Activated naive CD4-positive, alpha-beta T cell treated with anti-CD3 and anti-CD28 coated beads for 36 hours (primary cell): ENCODE data around the gene PRPF40B. TPM values are rescaled to one million over a fixed set of nuclear protein-coding genes. Genes with fewer than 3 reads are reported as not detected.

Source experiments
- CTCF ChIA-PET: fragments of 350-600 bp; sonication (Branson Sonifier 250); formaldehyde crosslinking; loops from one replicate; lab custom pipeline; 2021; ENCODE audit warnings: antibody characterized with exemption; lab: Charles Lee
- DNase-seq: peaks from one replicate; pipeline ENCODE4 v3.0.0-alpha.2; 2020
- H3K27ac Mint-ChIP-seq: one replicate; pipeline ENCODE4 v1.8.0; 2021; ENCODE audit warnings: mild to moderate bottlenecking, mixed read lengths
- H3K27me3 Mint-ChIP-seq: one replicate; pipeline ENCODE4 v1.8.0; 2021; ENCODE audit warnings: low read depth, mixed read lengths
- H3K36me3 Mint-ChIP-seq: one replicate; pipeline ENCODE4 v1.8.0; 2021; ENCODE audit warnings: low read depth, mixed read lengths
- H3K4me1 Mint-ChIP-seq: one replicate; pipeline ENCODE4 v1.8.0; 2021; ENCODE audit warnings: low read depth, mixed read lengths
- H3K4me3 Mint-ChIP-seq: one replicate; pipeline ENCODE4 v1.8.0; 2021; ENCODE audit warnings: mild to moderate bottlenecking, moderate library complexity, mixed read lengths
- H3K9me3 Mint-ChIP-seq: one replicate; pipeline ENCODE4 v1.8.0; 2021; ENCODE audit warnings: mixed read lengths
- intact Hi-C: fragments of 100-400 bp; cut with micrococcal nuclease; formaldehyde crosslinking; loops from one replicate; pipeline ENCODE4 v1.15.1; 2023
- total RNA-seq, 2 experiments: library from RNA; stranded (reverse); gene quantifications; one replicate each; pipeline ENCODE4 v1.2.3, GENCODE V29; 2021

Gene PRPF40B
- total RNA-seq, 2 experiments from 2014 or later, result 7.2 to 7.7 TPM

DNA sequence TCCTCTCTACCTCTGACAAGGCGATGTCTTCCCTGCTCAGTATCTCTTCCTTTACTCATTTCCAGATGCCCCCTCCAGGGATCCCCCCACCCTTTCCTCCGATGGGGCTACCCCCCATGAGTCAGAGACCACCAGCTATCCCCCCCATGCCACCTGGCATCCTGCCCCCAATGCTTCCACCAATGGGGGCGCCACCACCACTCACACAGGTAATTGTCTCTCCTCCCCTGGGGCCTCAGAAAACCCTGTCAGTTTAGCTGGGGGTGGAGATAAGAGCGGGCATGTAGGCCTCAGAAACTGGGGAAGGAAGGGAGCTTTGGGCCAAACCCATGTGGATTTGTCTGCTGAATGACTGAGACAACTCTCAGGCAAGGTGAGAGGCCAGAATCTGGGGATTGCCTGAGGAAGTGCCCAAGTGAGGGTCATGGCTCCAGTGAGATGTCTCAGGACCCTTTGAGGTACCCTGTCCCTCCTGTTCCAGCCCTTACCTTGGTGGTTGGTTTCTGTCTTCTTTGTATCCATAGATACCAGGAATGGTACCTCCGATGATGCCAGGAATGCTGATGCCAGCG, 8.1 kb downstream of the PRPF40B start:
- no peak for DNase-seq

GRCh38 chr12:49632401-49632800, 9.0 kb downstream of the PRPF40B start:
- H3K4me3 Mint-ChIP-seq, result no peak overlapping the region
- peaks cover 9% of the 10 kb centered on the region for H3K4me1 Mint-ChIP-seq
- H3K27ac Mint-ChIP-seq, result no peak overlapping the region
- intact Hi-C loops, result no loop called here
- H3K27me3 Mint-ChIP-seq, result no peaks in the 10 kb centered on the region
- H3K9me3 Mint-ChIP-seq, result no peaks in the 10 kb centered on the region
- CTCF ChIA-PET, result interaction anchor here (0.9 to 18.5 kb wide), 2 partner anchors 11 to 77 kb away, joined by 3 to 450 read pairs; partner anchors contain the start of gene FMNL3
- H3K36me3 Mint-ChIP-seq, result no peaks in the 10 kb centered on the region
- DNase-seq, result no peak

More for the DNA sequence above, 8.1 kb downstream of the PRPF40B start:
- Mint-ChIP-seq H3K4me1 (no peaks in the 10 kb centered on the region), H3K36me3 (no peaks in the 10 kb centered on the region), H3K9me3 (no peaks in the 10 kb centered on the region), H3K4me3 (no peak overlapping the region), H3K27me3 (no peaks in the 10 kb centered on the region), H3K27ac (no peak overlapping the region)
- intact Hi-C loops, result no loop called here
- CTCF ChIA-PET, result no interaction called here

- Mint-ChIP-seq H3K4me1 (peaks cover 9% of the 10 kb centered on the region), H3K4me3 (no peak overlapping the region), H3K27ac (no peak overlapping the region), H3K9me3 (no peaks in the 10 kb centered on the region), H3K36me3 (no peaks in the 10 kb centered on the region), H3K27me3 (no peaks in the 10 kb centered on the region)
- DNase-seq, result no peak
- intact Hi-C loops, result no loop called here
- CTCF ChIA-PET, result interaction anchor here (0.9 to 18.5 kb wide), 3 partner anchors 10 to 76 kb away, joined by 3 to 450 read pairs (median 4); partner anchors contain the start of gene FMNL3
Measured at GRCh38 chr12:49632986-49633702, 9.8 kb downstream of the PRPF40B start.

DNA sequence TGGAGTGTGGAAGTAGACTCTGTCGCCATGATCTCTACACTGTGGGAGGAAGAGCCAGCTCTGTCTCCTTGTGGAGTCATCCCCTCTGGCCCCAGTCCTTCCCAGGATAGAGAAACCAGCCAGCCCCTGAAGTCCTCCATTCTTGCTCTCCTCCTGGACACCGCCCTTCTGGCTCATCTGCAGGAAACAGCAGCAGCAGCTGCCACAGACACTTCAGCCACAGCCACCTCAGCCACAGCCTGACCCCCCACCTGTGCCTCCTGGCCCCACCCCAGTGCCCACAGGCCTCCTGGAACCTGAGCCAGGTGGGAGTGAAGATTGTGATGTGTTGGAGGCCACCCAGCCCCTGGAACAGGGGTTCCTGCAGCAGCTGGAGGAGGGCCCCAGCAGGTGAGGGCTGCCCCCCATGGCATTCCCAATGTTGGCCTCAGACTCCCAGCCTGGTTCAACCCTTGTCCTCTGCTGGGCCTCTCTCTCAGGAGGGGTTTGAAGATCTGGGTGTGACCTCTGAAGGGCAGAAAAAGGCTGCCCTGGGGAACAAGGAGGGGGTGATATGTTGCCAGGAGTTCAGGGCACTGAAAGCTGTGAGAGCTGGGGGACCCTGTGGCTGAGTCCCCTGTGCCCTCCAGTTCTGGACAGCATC, 10.5 kb downstream of the PRPF40B start:
- no peaks in the 10 kb centered on the region for H3K9me3 Mint-ChIP-seq
- intact Hi-C loops, result no loop called here
- peak; percentile 2 for DNase-seq
- no peak overlapping the region for H3K4me3 Mint-ChIP-seq
- H3K4me1 Mint-ChIP-seq, result peaks cover 9% of the 10 kb centered on the region
- H3K36me3 Mint-ChIP-seq, result no peaks in the 10 kb centered on the region
- CTCF ChIA-PET, result interaction anchor here (1.1 to 18.5 kb wide), 2 partner anchors 50 to 76 kb away, joined by 4 to 450 read pairs; partner anchors contain the start of gene FMNL3
- H3K27ac Mint-ChIP-seq, result no peak overlapping the region
- H3K27me3 Mint-ChIP-seq, result no peaks in the 10 kb centered on the region

DNA sequence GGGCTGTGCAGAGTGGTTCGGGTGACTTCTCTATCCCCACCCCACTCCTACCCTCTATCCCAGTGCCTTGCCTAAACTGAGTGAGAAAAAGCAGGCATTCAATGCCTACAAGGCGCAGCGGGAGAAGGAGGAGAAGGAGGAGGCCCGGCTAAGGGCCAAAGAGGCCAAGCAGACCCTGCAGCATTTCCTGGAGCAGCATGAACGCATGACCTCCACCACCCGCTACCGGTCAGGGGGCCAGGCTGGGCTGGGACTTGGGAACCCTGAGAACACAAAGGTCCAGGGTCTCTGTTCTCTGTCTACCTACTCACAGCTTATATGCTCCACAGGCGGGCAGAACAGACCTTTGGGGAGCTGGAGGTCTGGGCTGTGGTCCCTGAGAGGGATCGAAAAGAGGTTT, 11.7 kb downstream of the PRPF40B start:
- H3K4me3 Mint-ChIP-seq, result no peak overlapping the region
- no peaks in the 10 kb centered on the region for H3K36me3 Mint-ChIP-seq
- intact Hi-C loops, result loop anchor here (5.0 kb wide), 1 partner anchor 127 kb away; no protein-coding TSS in a partner anchor
- no peaks in the 10 kb centered on the region for H3K9me3 Mint-ChIP-seq
- no peak overlapping the region for H3K27ac Mint-ChIP-seq
- CTCF ChIA-PET, result interaction anchor here (0.5 to 18.5 kb wide), 7 partner anchors 9 to 449 kb away, joined by 3 to 450 read pairs (median 5); partner anchors contain the start of genes FMNL3, PRPF40B and TMBIM6
- no peaks in the 10 kb centered on the region for H3K27me3 Mint-ChIP-seq
- H3K4me1 Mint-ChIP-seq, result peaks cover 14% of the 10 kb centered on the region
- no peak for DNase-seq

- CTCF ChIA-PET, result interaction anchor here (0.7 to 18.5 kb wide), 9 partner anchors 9 to 145 kb away, joined by 3 to 450 read pairs (median 9); partner anchors contain the start of genes FMNL3, PRPF40B and TMBIM6
- Mint-ChIP-seq H3K36me3 (no peaks in the 10 kb centered on the region), H3K4me3 (no peak overlapping the region), H3K27ac (no peak overlapping the region), H3K27me3 (no peaks in the 10 kb centered on the region), H3K9me3 (no peaks in the 10 kb centered on the region), H3K4me1 (peaks cover 14% of the 10 kb centered on the region)
- intact Hi-C loops, result loop anchor here (2.0 to 5.0 kb wide), 3 partner anchors 127 to 207 kb away; partner anchors contain the start of gene BCDIN3D
- no peak for DNase-seq
Measured at GRCh38 chr12:49635656-49636055, 12.3 kb downstream of the PRPF40B start.

GRCh38 chr12:49636574-49636973, 13.2 kb downstream of the PRPF40B start:
- intact Hi-C loops, result loop anchor here (2.0 to 5.0 kb wide), 3 partner anchors 126 to 206 kb away; partner anchors contain the start of gene BCDIN3D
- Mint-ChIP-seq H3K4me3 (no peak overlapping the region), H3K27me3 (no peaks in the 10 kb centered on the region), H3K9me3 (no peaks in the 10 kb centered on the region), H3K27ac (no peak overlapping the region), H3K4me1 (peaks cover 14% of the 10 kb centered on the region), H3K36me3 (no peaks in the 10 kb centered on the region)
- DNase-seq, result no peak
- CTCF ChIA-PET, result interaction anchor here (0.7 to 18.5 kb wide), 15 partner anchors 8 to 247 kb away, joined by 3 to 450 read pairs (median 4); partner anchors contain the start of genes FMNL3 and PRPF40B

- peaks cover 14% of the 10 kb centered on the region for H3K4me1 Mint-ChIP-seq
- no peaks in the 10 kb centered on the region for H3K27me3 Mint-ChIP-seq
- DNase-seq, result peak; percentile 80
- CTCF ChIA-PET, result interaction anchor here (0.6 to 18.5 kb wide), 24 partner anchors 8 to 279 kb away, joined by 3 to 450 read pairs (median 4); partner anchors contain the start of genes FMNL3, PRPF40B and TMBIM6
- intact Hi-C loops, result loop anchor here (1.0 to 5.0 kb wide), 4 partner anchors 70 to 206 kb away; partner anchors contain the start of genes BCDIN3D and FMNL3
- no peaks in the 10 kb centered on the region for H3K9me3 Mint-ChIP-seq
- no peak overlapping the region for H3K27ac Mint-ChIP-seq
- no peak overlapping the region for H3K4me3 Mint-ChIP-seq
- H3K36me3 Mint-ChIP-seq, result no peaks in the 10 kb centered on the region
Measured at GRCh38 chr12:49636979-49637755, 13.8 kb downstream of the PRPF40B start.

GRCh38 chr12:49641748-49642369, 18.5 kb downstream of the PRPF40B start:
- intact Hi-C loops, result no loop called here
- no peak overlapping the region for H3K4me3 Mint-ChIP-seq
- H3K36me3 Mint-ChIP-seq, result peaks cover 5% of the 10 kb centered on the region
- peaks cover 27% of the 10 kb centered on the region for H3K4me1 Mint-ChIP-seq
- no peaks in the 10 kb centered on the region for H3K27me3 Mint-ChIP-seq
- no peak overlapping the region for H3K27ac Mint-ChIP-seq
- DNase-seq, result no peak
- CTCF ChIA-PET, result interaction anchor here (7.0 to 18.5 kb wide), 2 partner anchors 67 to 136 kb away, joined by 32 to 450 read pairs; partner anchors contain the start of gene FMNL3
- no peaks in the 10 kb centered on the region for H3K9me3 Mint-ChIP-seq

DNA sequence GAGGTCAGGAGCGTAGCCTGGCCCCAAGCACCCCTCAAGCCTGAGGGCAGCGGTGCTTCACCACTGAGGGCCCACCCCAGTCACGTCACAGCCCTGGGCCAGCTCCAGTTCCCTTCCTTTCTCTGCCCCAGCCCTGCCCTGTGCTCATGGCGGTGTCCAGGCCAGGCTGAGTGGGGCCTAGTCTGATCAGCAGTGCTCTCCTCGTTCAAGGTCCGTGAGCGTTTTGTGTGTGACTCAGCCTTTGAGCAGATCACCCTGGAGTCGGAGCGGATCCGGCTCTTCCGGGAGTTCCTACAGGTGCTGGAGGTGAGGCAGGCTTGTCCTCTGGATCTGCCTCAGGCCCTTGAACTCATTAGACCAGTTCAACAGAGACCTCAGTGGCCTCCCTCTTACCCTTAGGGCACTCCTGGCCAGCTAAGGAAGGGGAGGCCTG, 19.0 kb downstream of the PRPF40B start:
- no peaks in the 10 kb centered on the region for H3K9me3 Mint-ChIP-seq
- CTCF ChIA-PET, result interaction anchor here (0.9 to 18.5 kb wide), 2 partner anchors 67 to 99 kb away, joined by 4 to 450 read pairs; partner anchors contain the start of genes FMNL3 and TMBIM6
- H3K4me3 Mint-ChIP-seq, result no peak overlapping the region
- intact Hi-C loops, result no loop called here
- H3K27ac Mint-ChIP-seq, result no peak overlapping the region
- H3K27me3 Mint-ChIP-seq, result no peaks in the 10 kb centered on the region
- H3K36me3 Mint-ChIP-seq, result peaks cover 5% of the 10 kb centered on the region
- peaks cover 23% of the 10 kb centered on the region for H3K4me1 Mint-ChIP-seq
- no peak for DNase-seq

GRCh38 chr12:49643135-49643534, 19.8 kb downstream of the PRPF40B start:
- Mint-ChIP-seq H3K4me1 (peaks cover 25% of the 10 kb centered on the region), H3K4me3 (no peak overlapping the region), H3K9me3 (no peaks in the 10 kb centered on the region), H3K27me3 (no peaks in the 10 kb centered on the region), H3K27ac (no peak overlapping the region), H3K36me3 (peaks cover 8% of the 10 kb centered on the region)
- CTCF ChIA-PET, result interaction anchor here (0.6 to 18.5 kb wide), 10 partner anchors 8 to 98 kb away, joined by 3 to 450 read pairs (median 3); partner anchors contain the start of genes FMNL3 and TMBIM6
- DNase-seq, result no peak
- intact Hi-C loops, result no loop called here
